Right lung (tissue), 5 donors: ENCODE data around the gene ASB2. TPM values are rescaled to one million over a fixed set of nuclear protein-coding genes. Genes with fewer than 3 reads are reported as not detected.

Source experiments
- DNase-seq, 2 donors: peaks; one replicate each; pipeline ENCODE4 v3.0.0-alpha.2; 2013
- polyA plus RNA-seq, 5 donors: library from polyadenylated mRNA; unstranded; fragments of 120-200 nt; gene quantifications; one replicate each; pipeline versions ENCODE4 v1.2.1 to v1.2.3, GENCODE V29; 2013; ENCODE audit warnings: inconsistent platforms in 1 of 5, low replicate concordance in 1 of 5; ENCODE audit not compliant: insufficient read length in 5 of 5, insufficient read depth in 1 of 5

Gene ASB2
- polyA plus RNA-seq, 5 donors = 0.43 to 2.9 (median 1.4) TPM

DNA sequence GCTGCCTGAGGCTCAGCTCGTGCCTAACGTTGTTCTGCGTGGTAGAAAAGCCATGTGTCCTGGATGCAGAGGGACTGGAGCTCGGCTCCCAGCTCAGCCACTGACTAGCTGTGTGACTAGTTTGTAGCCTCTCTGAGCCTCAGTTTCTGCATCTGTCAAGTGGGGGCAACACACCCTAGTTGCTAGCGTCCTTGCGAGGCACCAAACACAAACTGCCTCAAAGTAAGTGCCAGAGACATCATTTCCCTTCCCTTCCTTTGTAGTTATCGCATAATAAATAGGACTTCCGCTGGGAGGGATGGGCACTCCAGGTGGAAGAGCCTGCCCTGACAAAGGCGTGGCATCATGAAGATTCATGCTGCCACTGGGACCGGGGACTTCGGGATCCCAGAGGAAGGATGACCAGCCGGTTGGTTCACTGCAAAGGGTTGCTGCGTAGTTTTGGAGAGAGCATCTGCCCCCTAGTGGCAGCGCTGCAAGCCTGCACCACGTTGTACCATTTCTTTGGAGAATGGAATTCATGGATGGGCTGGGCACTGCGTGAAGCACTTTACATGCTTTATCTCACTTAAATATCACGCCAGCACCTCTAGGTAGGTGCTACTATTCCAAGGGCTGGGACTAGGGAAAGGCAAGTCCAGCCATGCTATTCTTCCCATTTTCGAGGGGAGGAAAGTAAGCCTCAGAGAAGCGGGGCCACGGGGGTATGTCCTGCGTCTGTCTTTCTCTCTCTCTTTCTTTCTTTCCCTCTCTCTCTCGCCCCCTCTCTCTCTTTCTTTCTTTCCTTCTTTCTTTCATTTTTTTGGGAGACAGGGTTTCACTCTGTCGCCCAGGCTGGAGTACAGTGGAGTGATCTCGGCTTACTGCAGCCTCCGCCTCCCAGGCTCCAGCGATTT lies 25.4 kb upstream of the ASB2 start:
- peak; percentile 36 to 49 for DNase-seq

DNA sequence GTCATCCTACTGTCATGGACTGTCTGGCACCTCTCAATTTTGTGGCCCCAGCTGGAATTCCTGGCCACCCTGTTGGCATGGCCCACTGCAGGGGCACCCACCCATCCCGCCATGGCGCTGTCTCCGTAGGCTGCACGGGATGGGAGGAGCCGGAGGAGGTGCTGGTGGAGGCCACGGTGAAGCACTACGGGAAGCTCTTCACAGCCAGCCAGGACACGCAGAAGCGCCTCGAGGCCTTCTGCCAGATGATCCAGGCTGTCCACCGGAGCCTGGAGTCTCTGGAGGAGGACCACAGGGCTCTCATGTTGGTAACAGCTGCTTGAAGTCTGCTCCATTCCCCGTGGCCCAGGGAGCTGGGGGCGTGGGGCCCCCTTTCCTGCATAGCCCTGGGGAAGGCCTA lies 24.6 kb upstream of the ASB2 start:
- no peak for DNase-seq

DNA sequence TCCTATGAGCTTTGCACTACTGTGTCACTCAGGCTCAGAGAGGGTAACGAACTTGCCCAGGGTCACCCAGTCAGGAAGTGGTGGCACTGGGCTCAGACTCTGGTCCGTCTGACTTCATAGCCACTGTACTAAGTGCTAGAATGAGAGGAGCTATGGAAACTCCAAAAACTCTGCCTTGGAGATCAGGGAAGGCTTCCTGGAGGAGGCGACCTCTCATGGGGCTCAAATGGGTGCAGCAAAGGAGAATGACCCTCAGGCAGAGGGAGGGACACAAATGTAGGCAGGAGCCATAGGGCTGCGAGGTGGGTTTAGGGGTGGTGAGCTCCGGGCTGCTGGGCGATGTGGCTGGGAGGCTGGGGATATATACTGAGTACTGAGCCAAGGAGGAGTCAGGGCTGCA lies 23.9 kb upstream of the ASB2 start:
- no peak for DNase-seq

DNA sequence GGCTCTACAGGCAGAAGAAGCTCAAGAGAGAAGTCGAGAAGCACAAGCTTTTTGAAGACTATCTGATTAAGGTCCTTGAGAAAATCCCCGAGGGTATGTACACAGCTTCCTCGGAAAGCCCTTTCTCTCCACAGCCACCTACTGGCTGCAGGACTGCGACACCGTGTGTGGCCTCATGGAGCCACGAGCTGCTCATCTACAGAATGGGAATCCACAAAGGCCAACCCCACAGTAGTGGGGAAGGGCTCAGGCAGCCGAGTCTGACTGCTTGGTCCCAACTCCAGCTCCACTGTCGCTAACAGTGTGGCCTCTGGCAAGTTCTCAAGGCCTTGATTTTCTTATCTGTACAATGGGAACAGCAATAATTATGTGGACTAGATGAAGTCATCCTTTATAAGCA lies 23.2 kb upstream of the ASB2 start:
- no peak for DNase-seq

DNA sequence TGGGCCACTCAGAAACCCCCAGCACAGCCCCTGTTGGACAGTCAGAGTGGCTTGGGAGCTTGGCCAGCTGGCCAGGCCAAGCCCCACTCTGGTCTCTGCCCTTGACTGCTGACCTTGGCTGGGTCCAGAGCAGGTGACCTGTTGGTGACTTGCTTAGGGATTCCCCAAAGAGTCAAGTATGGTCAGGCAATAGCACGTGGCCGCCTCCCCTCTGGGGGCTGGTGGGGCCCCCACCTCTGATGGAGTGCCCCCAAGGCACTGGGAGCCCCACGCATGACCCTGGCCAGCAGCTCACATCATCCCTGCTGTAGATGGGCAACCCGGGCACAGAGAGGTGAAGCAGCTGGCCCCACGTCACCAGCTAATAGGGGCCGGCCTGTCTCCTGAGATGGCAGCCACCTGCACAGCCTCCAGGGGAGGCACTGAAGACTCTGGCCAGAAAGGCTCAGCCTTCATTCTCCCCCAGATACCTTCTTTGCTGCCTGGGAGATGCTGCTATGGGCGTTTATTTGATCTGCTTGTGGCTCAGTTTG lies 22.6 kb upstream of the ASB2 start:
- DNase-seq = no peak

DNA sequence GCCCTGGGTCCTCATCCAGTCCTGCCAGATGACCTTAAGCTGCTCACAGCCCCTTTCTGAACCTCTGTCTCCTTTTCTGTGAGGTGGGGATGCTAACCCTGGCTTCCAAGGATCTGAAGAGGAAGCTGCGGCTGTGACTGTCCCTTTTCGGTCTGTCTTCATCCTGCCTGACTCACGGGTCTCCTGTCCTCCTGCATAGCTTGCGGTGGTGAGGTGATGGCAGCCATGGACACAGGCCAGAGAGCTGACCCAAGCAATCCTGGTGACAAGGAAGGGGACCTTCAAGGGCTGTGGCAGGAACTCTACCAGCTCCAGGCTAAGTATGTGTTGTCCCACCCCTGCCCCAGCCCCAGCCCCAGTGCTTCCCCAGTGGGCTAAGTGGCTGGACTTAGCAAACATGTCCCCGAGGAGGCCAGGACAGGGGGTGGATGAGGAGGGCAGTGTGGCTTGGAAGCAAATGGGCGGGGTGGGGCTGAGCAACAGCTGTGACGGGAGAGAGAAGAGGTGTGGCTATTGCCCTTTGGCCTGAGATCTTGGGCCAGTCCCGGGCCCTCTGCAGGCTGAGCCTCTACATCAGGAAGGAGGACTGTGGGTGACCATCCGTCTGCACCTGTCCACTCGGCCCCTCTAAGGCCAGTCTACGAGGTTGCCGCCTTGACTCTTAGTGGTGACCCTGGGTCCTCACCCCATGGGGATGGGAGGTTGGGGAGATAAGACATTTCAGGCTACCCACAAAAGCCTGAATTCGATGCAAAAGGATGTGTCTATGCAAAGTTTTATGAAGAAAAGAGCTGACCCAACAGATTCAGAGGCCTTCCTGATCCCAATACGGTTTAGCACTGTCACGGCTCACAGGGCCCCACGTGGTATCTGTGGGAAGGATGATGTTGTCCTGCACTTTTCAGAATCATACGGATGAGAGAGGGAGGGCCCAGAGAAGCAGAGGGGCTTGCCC lies 21.8 kb upstream of the ASB2 start:
- no peak for DNase-seq

DNA sequence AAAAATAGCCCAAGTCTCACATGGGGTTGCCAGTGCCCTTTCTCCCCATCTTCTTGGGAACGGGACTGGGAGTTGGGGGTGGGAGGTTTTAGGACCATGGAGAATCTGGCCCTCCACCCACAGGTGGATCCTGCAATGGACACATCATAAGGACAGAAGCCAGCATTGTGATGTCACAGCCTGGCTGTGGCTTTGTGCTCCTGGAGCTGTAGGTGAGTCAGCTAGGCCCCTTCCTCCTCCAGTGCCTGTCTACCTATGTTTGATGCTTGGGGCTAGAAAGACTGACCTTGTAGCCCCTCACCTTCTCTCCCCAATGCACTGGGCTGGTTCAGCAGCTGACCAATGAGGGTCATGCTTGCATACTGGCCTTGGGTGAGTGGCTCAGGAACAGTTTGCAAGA lies 20.7 kb upstream of the ASB2 start, which contains the start of gene CCDC197:
Gene CCDC197 (plus strand): TSS at position 220 of the 400 bp plus-strand sequence. CDS start 831 bp downstream, outside the sequence.
- DNase-seq = no peak

DNA sequence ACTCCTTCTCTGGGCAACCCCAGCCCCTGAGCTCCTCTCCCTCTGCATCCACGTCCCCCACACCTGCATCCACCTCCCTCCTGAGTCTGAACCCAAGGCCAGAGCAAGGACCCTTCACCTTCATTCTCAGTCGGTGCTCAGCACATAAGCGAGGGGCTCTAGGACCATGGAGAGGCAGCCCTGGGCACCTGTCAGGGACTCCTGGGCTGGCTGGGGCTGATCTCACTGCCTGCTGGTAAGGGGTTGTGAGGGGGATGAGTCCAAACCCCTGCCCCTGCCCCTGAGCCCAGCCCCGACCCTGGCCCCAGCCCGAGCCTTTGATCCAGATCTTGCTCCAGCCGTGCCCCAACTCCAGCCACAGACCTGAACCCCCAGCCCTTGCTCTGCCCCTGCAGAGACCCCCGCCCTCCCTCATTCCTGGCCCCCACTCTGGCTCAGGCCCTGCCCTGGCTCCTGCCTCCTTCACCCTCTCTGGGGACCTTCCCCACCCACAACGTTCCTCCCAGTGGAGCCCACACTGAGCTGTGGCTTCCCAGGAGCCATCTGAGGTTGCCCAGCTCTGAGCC lies 19.8 kb upstream of the ASB2 start:
- DNase-seq = no peak

DNA sequence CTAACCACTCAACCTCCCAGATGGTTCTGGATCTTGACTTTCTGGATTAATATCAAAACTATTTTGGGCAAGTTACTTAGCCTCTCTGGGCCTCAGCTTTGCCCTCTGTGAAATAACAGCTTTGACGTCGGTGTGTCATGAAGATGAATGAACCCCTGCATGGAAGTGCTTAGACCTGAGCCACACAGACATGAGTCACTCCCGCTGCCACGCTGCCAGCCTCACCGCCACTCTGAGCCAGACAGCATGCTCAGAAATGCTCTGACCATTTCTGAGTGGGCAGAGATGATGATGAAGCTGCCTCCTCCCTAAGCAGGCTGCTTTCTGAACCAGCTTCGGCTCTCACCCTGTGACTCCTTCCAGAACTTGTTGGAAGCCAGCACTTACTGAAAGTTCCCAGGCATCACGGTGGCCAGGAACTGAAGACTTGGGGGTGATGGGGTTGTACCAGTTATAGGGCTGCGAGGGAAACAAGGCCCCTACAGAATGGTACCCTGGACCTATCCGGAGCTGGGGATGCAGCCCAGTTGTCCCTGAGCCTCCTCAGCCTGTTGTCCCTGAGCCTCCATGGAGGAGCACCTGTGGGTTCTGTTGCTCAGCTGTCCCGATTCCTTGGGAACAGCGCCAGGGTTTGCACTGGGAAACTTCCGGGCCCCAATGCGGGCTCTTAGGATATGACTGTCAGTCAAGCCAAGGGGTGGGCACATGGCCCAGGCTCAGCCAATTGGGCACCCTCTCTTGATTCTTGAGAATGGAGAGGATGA lies 18.7 kb upstream of the ASB2 start:
- DNase-seq = no peak

DNA sequence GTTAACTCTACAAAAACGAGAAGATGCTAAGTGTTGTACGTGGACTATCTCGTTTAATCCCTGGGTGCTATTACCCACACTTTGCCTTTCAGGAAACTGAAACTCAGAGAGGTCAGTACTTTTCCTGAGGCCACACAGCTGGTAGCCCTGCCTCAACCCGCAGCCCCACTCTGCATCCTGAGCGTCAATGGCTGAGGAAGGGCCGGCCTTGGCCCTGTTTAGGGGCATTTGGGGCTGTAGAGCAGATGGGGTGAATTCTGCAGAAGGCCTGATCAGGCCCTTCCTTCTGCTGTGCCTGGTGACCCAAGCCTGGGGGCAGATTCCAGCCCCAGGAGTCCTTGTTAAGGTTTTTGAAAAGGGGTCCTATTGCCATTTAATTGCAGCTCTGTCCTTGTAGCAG lies 17.0 kb upstream of the ASB2 start:
- no peak for DNase-seq

DNA sequence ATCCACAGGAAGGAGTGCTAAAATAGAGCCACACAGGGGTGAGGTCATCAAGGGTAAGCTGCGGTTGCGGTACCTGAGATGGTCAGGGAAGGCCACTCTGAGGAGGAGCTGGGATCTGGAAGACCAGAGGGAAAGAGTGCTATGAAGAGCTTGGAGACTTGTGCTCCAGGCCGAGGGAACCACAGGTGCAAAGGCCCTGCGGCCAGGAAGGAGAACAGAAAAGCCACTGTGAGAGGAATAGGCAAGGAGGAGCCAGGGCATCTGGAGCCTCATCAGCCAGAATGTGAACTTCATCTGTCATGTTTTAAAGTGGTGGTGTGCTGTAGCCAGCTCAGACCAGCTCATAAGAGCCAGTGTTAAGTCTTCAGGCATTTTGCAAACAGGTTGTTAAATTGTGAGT lies 15.3 kb upstream of the ASB2 start:
- DNase-seq = no peak

DNA sequence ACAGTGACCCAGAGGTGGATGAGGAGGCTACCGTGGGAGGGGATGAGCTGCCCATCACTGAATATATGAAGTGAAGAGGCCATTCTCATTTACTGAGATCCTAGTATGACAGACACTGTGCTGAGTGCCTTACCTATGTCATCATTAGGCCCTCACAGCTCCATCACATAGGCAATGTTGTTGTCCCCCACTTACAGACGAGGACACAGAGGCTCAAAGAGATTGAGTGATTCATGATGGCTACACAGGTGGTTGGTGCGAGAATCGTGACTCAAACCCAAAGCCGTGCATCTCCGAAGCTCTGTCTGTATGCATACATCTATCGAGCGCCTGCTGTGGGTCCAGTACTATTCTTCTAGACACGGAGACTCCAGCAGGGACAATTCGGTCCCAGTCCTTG lies 14.8 kb upstream of the ASB2 start:
- no peak for DNase-seq

DNA sequence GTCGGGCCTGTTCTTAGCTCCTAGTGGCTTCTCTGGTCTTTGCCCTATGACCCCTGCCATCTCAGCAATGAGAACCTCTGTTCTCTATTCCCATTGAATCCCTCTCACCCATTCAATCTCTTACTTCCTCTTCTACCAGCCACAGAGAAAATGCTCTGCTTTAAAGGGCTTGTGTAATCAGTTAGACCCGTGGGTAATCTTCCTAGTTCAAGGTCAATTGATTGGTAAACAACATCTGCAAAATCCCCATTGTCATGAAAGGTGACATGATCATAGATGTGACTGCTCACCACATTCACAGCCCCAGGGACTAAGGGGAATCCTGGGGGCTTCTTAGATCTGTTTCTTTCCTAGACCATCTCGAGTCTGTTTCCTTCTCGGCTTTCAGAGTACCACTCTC lies 13.6 kb upstream of the ASB2 start:
- DNase-seq = no peak

DNA sequence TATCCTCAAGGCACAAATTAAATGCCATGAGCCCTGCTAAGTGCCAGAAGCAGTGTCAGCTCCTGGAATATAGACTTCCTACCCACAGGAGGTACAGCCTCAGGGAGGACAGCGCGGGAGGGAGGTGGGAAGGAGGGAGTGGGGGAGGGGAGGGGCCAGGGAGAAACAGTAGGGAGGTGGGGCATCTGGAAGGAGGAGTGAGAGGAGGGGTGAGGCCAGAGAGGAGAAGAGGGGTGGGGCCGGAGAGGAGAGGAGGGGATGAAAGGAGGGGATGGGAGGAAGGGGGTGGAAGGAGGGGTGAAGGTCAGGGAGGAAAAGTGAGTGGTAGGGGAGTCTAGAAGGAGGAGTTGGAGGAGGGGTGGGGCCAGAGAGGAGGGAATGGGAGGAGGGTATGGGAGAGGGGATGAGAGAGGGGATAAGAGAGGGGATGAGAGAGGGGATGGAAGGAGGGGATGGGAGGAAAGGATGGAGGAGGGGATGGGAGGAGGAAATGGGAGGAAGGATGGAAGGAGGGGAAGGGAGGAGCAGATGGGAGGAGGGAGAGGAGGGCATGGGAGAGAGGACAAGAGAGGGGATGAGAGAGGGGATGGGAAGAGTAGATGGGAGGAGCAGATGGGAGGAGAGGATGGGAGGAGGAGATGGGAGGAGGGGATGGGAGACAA lies 11.6 kb upstream of the ASB2 start:
- no peak for DNase-seq

DNA sequence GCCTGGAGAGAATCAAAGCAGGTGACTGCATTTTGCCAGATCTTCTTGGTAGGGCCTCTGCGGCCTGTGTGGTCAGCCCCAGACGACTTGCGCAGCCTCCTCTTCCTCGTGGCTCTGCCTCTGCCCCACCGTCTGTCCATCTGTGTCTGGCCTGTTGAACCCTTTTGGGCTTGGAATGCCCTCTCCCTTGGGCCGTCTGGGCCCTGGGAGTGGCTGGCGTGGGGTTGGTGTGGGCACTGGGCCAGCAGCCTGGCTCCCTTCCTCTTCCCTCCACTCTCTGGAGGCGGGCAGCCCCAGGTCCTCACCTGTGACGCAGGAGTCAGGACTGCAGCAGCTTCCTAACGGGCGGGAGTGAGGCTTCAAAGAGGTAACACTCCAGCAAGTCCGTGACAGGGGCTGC lies 11.0 kb upstream of the ASB2 start:
- DNase-seq = no peak

DNA sequence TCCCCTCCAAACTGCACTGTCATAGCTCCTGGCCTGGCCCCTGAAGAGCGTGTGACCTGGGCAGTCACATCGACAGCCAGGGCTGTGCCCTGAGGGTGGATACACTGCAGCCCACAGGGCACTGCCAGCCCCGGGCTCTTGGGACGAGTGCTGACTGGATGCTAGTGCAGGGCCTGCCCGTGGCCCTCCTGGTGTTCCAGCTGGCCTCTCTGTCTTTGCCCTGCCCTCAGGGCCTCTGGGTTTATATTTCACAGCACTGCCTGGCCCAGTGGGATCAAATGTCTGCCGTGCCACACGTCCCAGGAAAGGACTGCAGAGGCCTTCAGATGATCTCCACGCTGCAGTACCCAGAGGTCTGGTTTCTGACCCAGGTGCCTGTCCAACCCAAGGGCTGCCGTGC lies 10.6 kb upstream of the ASB2 start:
- no peak for DNase-seq

DNA sequence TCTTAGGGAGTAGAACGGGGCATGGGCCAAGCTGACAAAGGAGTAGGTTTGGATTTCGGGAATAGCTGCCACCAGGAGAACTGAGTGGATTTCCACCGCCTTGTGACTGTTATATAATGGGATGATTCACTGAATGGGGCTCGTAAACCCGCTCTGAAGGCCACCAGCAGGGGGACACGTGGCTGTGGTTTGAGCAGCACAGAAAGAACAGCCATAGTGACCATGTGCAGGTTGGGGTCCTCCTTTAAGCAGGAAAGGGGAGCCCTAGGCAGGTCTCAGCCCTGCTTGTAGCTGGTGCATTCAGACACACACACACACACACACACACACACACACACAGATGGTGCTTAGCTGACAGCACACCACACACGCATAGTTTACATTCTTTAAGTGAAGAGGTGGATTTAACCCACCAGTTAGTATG lies 8.6 kb upstream of the ASB2 start:
- DNase-seq = no peak

DNA sequence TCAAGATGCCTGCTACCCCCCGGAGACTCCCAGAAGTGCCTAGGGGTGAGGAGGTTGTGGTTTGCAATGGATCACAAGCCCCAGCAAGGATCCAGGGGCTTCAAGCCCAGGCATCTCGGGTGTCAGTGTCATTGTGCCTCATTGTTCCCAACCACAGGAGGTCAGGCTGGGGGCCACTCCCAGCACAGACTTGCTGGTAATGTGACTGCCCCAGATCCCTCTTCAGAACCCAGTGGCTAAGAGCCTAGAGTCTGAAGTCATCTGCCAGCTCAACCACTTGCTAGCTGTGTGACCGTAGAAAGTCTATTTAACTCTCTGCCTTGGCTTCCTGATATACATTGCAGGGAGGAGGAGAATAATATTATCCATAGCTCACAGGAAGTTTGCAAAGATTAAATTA lies 7.7 kb upstream of the ASB2 start:
- DNase-seq = no peak

DNA sequence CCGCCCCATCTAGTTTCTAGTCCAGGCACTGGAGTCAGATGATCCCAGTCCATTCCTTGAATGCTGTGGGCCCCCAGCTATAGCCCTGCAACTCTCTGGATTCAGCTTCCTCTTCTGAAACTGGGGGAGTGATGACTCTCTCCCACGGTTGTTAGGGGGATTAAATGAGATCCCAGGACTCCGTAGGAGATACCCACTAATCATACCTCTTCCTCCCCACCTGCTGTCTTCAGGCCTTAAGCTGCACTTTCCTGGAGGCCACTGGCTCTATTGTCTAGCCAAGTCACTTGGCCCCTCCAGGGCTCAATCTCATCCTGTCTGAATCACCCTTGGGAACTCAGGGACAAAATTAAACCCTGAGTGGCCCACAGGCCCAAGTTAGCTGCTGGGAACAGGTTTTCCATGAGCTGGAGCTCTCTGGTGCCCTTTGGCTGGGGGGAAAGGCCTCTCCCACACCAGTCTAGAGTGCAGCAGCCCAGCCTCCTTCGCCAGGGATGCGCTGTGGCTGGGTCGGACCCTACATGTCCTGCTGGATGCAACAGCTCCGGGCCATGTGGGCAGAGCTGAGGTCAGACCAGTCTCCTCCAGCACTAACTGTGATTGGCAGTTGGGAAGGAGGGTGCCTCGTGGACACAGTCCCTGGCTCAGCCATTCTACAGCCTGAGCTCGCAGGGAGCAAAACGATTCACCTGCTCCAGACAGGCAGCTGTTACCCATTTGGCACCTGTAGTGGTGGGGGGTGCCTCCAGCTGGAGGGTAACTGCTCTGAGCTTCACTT lies 6.0 kb upstream of the ASB2 start:
- DNase-seq = no peak
